ENCODE measurements around the gene EGLN3.
"Not testable (repeated sequence)": the region's sequence is repeated elsewhere in the genome, so short reads cannot be mapped to it uniquely, and the experiment has no call there.

EGLN3 gene

GRCh38 chr14:33950320-33951182 is at the start of gene EGLN3:
TSS of gene EGLN3 (minus strand) at chr14:33951074. CDS start at chr14:33950752, 322 bp downstream.
- DNase-seq, result peak; percentile 83

- DNase-seq, result no peak
Measured at GRCh38 chr14:34000396-34000795, 49.5 kb upstream of the EGLN3 start.

- no peak for DNase-seq
Measured at GRCh38 chr14:33999771-34000291, 49.0 kb upstream of the EGLN3 start.

GRCh38 chr14:33997611-33998010 is 46.7 kb upstream of the EGLN3 start:
- no peak for DNase-seq

GRCh38 chr14:33996462-33996861 is 45.6 kb upstream of the EGLN3 start:
- DNase-seq, result no peak

GRCh38 chr14:33993246-33993645 is 42.4 kb upstream of the EGLN3 start:
- no peak for DNase-seq

GRCh38 chr14:33992274-33993007 is 41.6 kb upstream of the EGLN3 start:
- DNase-seq, result no peak

GRCh38 chr14:33990790-33991189 is 39.9 kb upstream of the EGLN3 start:
- DNase-seq, result no peak

GRCh38 chr14:33987565-33988080 is 36.7 kb upstream of the EGLN3 start:
- no peak for DNase-seq

GRCh38 chr14:33986804-33987203 is 35.9 kb upstream of the EGLN3 start:
- no peak for DNase-seq

- no peak for DNase-seq
Measured at GRCh38 chr14:33985242-33985641, 34.4 kb upstream of the EGLN3 start.

GRCh38 chr14:33979613-33980276 is 28.9 kb upstream of the EGLN3 start:
- no peak for DNase-seq

- DNase-seq, result no peak
Measured at GRCh38 chr14:33978892-33979612, 28.2 kb upstream of the EGLN3 start.

- DNase-seq, result no peak
Measured at GRCh38 chr14:33972583-33973081, 21.8 kb upstream of the EGLN3 start.

GRCh38 chr14:33969846-33970245 is 19.0 kb upstream of the EGLN3 start:
- DNase-seq, result not testable (repeated sequence)

- DNase-seq, result no peak
Measured at GRCh38 chr14:33968722-33969121, 17.8 kb upstream of the EGLN3 start.

- DNase-seq, result no peak
Measured at GRCh38 chr14:33967138-33967537, 16.3 kb upstream of the EGLN3 start.

- DNase-seq, result no peak
Measured at GRCh38 chr14:33966276-33966675, 15.4 kb upstream of the EGLN3 start.

- no peak for DNase-seq
Measured at GRCh38 chr14:33964599-33965317, 13.9 kb upstream of the EGLN3 start.

GRCh38 chr14:33963892-33964291 is 13.0 kb upstream of the EGLN3 start:
- no peak for DNase-seq

- DNase-seq, result not testable (repeated sequence)
Measured at GRCh38 chr14:33962466-33962865, 11.6 kb upstream of the EGLN3 start.

All from activated CD8-positive, alpha-beta memory T cell treated with anti-CD3 and anti-CD28 coated beads for 24 hours (primary cell).